ENCODE data around the gene GRB7. TPM values are rescaled to one million over a fixed set of nuclear protein-coding genes. Genes with fewer than 3 reads are reported as not detected.

Gene GRB7
- polyA plus RNA-seq, 1 donor (not counting 4 experiments of a cell fraction or from before 2014, with no cell fraction given): 4.2 TPM

DNA sequence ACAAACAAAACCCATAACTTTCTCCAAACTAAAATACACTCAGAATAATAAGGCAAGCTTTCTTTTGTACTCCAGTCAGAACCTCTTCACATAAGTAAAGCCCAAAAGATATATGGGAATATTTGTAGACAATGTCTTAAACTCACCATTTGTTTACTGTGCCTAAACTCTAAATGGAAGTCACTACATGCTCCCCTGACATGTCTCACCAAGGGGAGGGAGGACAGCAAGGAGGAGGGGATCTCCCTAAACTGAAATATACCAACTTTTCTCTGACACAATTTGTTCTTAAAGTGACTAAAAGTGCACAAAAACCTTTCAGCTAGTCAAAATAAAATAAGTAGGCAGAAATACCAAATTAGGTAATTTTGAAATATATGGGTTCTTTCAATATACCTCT, 38.5 kb downstream of the GRB7 start:
- Histone ChIP-seq H3K36me3 (ENCODE audit: control insufficient read depth in 2 of 2, extremely low read depth in 1 of 2, insufficient read depth in 2 of 2, low read length in 2 of 2) (no peaks in the 10 kb centered on the region), H2AFZ (ENCODE audit: control insufficient read depth, low read length) (no peak overlapping the region), H3K4me1 (ENCODE audit: control insufficient read depth, extremely low read depth, insufficient read depth, low read length) (peaks cover 5% of the 10 kb centered on the region), H3K9me3 (ENCODE audit: control insufficient read depth, low read depth, low read length) (no peaks in the 10 kb centered on the region), H3K27me3 (ENCODE audit: control insufficient read depth, extremely low read depth, insufficient read depth, low read length) (peaks cover 26% of the 10 kb centered on the region), H3K27ac (ENCODE audit: control insufficient read depth, insufficient read depth, low read length) (no peak overlapping the region), H3K9ac (ENCODE audit: control insufficient read depth, extremely low read depth, insufficient read depth, low read length) (no peak overlapping the region), H3K4me2 (ENCODE audit: control insufficient read depth, extremely low read depth, insufficient read depth, low read depth, low read length) (no peak overlapping the region), H3K4me3 (ENCODE audit: control insufficient read depth in 2 of 3, extremely low read depth in 1 of 3, insufficient read depth in 2 of 3, low read depth in 1 of 3, low read length in 3 of 3) (no peak overlapping the region), H4K20me1 (ENCODE audit: control insufficient read depth, extremely low read depth, insufficient read depth, low read length) (no peaks in the 10 kb centered on the region), H3K79me2 (ENCODE audit: control insufficient read depth, insufficient read depth, low read length) (no peaks in the 10 kb centered on the region), H3K9me1 (ENCODE audit: control insufficient read depth, extremely low read depth, insufficient read depth, low read length) (no peaks in the 10 kb centered on the region)
- dilution Hi-C loops (cut with MboI; ENCODE audit: extremely low pct_ligation_motif_present, low sequenced_read_pairs): no loop called here
- TF ChIP-seq, protein P1, sequence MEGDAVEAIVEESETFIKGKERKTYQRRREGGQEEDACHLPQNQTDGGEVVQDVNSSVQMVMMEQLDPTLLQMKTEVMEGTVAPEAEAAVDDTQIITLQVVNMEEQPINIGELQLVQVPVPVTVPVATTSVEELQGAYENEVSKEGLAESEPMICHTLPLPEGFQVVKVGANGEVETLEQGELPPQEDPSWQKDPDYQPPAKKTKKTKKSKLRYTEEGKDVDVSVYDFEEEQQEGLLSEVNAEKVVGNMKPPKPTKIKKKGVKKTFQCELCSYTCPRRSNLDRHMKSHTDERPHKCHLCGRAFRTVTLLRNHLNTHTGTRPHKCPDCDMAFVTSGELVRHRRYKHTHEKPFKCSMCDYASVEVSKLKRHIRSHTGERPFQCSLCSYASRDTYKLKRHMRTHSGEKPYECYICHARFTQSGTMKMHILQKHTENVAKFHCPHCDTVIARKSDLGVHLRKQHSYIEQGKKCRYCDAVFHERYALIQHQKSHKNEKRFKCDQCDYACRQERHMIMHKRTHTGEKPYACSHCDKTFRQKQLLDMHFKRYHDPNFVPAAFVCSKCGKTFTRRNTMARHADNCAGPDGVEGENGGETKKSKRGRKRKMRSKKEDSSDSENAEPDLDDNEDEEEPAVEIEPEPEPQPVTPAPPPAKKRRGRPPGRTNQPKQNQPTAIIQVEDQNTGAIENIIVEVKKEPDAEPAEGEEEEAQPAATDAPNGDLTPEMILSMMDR (optimal IDR thresholded peaks at IDR 0.05 in 1 of 3, IDR thresholded peaks at IDR 0.05 in 1 of 3, conservative IDR thresholded peaks at IDR 0.05 in 1 of 3; ENCODE audit: extremely low read depth in 1 of 3, insufficient read depth in 2 of 3, low read length in 3 of 3): no peak
- no peak for TF ChIP-seq EZH2 (IDR thresholded peaks at IDR 0.05; ENCODE audit: low read length)
- no peak for FAIRE-seq
- DNase-seq (ENCODE audit: low read depth, low spot score): no peak

DNA sequence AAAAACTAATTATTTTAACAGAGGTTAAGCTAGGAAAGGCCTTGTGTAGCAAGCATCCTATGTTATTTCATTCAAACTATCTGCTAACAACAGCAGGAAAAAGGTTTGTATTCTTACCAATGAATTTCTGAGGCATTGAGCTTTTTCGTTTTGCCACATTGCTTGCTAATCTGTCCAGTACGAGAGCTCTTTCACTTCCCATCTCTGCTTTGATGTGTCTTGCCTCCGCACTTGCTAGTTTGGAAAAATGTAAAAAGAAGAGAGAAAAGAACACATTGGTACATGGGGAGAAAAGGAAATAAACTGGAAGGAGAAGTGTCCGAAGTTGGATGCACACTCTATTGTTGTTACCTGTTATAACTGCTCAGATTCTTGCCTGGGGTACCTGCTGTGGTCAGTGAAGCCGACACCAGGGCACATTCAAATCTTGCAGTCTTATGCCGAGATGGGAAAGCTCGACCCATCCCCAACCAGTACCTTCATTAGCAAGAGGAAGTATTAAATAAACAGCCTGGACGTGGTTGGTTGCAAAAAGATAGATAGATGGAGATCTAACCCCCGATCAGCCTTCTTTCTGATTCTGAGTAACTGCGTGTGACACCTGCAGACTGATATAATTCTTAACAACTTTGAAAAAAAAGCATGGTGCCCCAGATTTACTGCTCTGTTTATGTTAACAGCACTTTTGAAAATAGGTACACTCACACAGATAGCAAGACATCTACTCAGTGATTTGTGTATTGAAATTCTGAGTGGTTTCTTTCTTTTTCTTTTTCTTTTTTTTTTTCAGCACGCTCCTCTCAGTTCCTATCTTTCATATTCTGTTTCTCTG, 40.0 kb downstream of the GRB7 start:
- Histone ChIP-seq H4K20me1 (ENCODE audit: control insufficient read depth, extremely low read depth, insufficient read depth, low read length) (no peaks in the 10 kb centered on the region), H3K36me3 (ENCODE audit: control insufficient read depth in 2 of 2, extremely low read depth in 1 of 2, insufficient read depth in 2 of 2, low read length in 2 of 2) (no peaks in the 10 kb centered on the region), H3K4me1 (ENCODE audit: control insufficient read depth, extremely low read depth, insufficient read depth, low read length) (peaks cover 20% of the 10 kb centered on the region), H2AFZ (ENCODE audit: control insufficient read depth, low read length) (no peak overlapping the region), H3K9me1 (ENCODE audit: control insufficient read depth, extremely low read depth, insufficient read depth, low read length) (no peaks in the 10 kb centered on the region), H3K4me2 (ENCODE audit: control insufficient read depth, extremely low read depth, insufficient read depth, low read depth, low read length) (no peak overlapping the region), H3K9me3 (ENCODE audit: control insufficient read depth, low read depth, low read length) (no peaks in the 10 kb centered on the region), H3K79me2 (ENCODE audit: control insufficient read depth, insufficient read depth, low read length) (no peaks in the 10 kb centered on the region), H3K9ac (ENCODE audit: control insufficient read depth, extremely low read depth, insufficient read depth, low read length) (no peak overlapping the region), H3K4me3 (ENCODE audit: control insufficient read depth in 2 of 3, extremely low read depth in 1 of 3, insufficient read depth in 2 of 3, low read depth in 1 of 3, low read length in 3 of 3) (no peak overlapping the region), H3K27me3 (ENCODE audit: control insufficient read depth, extremely low read depth, insufficient read depth, low read length) (peaks cover 13% of the 10 kb centered on the region), H3K27ac (ENCODE audit: control insufficient read depth, insufficient read depth, low read length) (no peak overlapping the region)
- dilution Hi-C loops (cut with MboI; ENCODE audit: extremely low pct_ligation_motif_present, low sequenced_read_pairs): no loop called here
- no peak for TF ChIP-seq EZH2 (IDR thresholded peaks at IDR 0.05; ENCODE audit: low read length)
- TF ChIP-seq, protein P1 (optimal IDR thresholded peaks at IDR 0.05 in 1 of 3, IDR thresholded peaks at IDR 0.05 in 1 of 3, conservative IDR thresholded peaks at IDR 0.05 in 1 of 3; ENCODE audit: extremely low read depth in 1 of 3, insufficient read depth in 2 of 3, low read length in 3 of 3): no peak
- DNase-seq (ENCODE audit: low read depth, low spot score): no peak
- FAIRE-seq: no peak
